Prostate gland (tissue), 2 donors: Measurements from ENCODE around the gene C10orf67.

ENCODE experiments used
- CTCF ChIP-seq, 4 experiments: fragments of 200-600 bp in 2 of 4; fragments of 450-650 bp in 2 of 4; sonication (generic) in 2 of 4; IDR thresholded peaks; 1 replicate in 3 of 4; 2 replicates in 1 of 4; pipeline ENCODE4 v1.5.1; 2016 to 2019; ENCODE audit warnings: antibody characterized with exemption in 4 of 4, mild to moderate bottlenecking in 2 of 4, moderate library complexity in 2 of 4
- POLR2A ChIP-seq: fragments of 450-650 bp; IDR thresholded peaks from one replicate; pipeline ENCODE4 v1.6.1; 2016; ENCODE audit warnings: antibody characterized with exemption, mild to moderate bottlenecking
- POLR2AphosphoS5 ChIP-seq: sonication (generic); formaldehyde crosslinking; IDR thresholded peaks from one replicate; pipeline ENCODE4 v1.6.1; 2017; ENCODE audit warnings: antibody characterized with exemption

- no peak for TF ChIP-seq POLR2AphosphoS5
- no peak for TF ChIP-seq CTCF (IDR thresholded peaks at IDR 0.05)
- TF ChIP-seq POLR2A, result no peak
These were observed 17.9 kb downstream of the C10orf67 start for GRCh38 chr10:23326544-23327307.
